GM19324 (cell line): ENCODE results near the gene SEC24D.
"Not testable (repeated sequence)": the region's sequence is repeated elsewhere in the genome, so short reads cannot be mapped to it uniquely, and the experiment has no call there.

Experiments used
- ATAC-seq: cut with Tn5 transposase; IDR thresholded peaks from one replicate; pipeline ENCODE4 v1.9.1; 2021; ENCODE audit warnings: mild to moderate bottlenecking, moderate library complexity; ENCODE audit not compliant: unreplicated experiment, low FRiP score

SEC24D gene

DNA sequence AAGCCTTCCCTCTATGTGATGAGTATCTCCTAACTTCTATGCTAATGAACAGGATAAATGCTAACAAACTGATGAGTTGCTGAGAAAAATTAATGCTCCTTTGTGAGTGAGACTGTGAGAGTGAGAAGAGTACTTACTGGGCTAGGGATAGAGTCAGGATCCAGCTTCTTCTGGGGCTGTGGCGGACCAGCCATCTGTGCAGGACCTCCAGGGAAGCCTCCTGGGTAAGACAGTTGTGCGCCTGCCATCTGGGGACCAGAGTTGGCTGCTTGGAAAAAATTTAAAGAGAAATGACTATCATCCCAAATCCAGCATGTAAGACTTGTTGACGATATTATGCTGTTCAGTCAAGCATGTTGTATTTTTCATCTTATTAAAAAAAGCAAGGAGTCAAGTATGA is 21.0 kb downstream of the SEC24D start:
- no peak for ATAC-seq

- no peak for ATAC-seq
Measured at GRCh38 chr4:118814058-118814457, 21.9 kb downstream of the SEC24D start.

- ATAC-seq, result no peak
Measured at GRCh38 chr4:118813561-118813960, 22.4 kb downstream of the SEC24D start.

GRCh38 chr4:118811832-118812231 is 24.1 kb downstream of the SEC24D start:
- ATAC-seq, result no peak

DNA sequence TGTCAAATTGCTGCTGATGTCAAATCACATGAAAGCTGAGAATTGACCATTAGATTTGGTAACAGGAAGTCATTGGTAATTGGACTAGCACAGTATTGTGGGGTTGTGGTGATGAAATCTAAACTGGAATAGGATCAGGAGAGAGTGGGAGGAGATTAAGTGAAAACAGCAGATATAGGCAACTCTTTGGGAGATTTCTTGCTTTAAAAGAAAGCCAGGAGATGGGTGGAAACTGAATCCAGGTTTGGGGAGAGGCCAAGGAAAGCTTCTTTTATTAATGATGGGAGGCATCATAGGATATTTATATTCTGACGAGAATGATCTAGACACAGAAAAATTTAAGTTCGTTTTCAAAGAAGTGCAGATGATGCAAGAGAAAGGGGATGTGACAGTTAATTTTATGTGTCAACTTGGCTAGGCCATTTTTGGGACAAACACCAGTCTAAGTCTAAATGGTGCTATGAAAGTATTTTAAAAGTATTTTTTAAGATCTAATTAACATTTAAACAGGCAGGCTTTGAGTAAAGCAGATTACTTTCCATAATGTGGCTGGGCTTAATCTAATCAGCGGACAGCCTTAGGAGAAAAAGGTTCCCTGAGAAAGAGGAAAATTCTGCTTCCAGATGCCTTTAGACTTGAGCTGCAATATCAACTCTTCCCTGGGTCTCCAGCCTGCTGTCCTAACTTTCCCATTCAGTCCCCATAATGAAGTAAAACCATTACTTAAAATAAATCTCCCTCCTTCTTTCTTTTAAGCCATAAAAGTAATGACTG is 24.7 kb downstream of the SEC24D start:
- no peak for ATAC-seq

- ATAC-seq, result no peak
Measured at GRCh38 chr4:118807659-118808058, 28.3 kb downstream of the SEC24D start.

GRCh38 chr4:118803253-118803652 is 32.7 kb downstream of the SEC24D start:
- ATAC-seq, result no peak

DNA sequence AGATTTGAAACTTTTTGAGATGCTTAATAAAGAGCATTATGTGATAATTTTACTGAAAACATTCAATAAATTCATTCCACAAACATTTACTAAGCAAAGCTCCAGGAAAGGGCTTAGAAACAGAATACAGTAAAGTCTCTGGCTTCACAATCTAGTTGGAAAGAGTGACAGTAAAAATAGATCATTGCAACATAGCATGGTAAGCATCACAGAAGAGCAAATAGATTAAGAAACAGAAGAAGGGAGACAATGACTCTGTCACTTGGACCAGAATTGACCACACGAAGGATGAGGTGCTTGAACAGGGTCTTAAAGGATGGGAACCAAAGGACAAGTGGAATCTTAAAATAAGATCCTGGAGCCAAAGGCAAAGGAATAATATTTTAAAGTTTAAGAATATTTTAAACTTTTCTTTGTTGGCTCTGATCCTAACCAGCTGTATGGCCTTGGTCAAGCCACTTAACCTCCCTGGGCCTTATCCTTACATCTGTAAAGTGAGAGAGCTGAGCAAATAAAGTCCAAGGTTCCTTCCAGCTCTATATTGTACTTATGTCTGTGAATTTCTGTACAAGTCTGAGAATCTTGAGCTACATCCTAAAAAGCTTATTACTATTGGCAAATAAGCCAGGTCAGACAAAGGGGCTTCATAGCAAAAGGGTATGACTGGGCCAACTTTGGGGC is 33.9 kb downstream of the SEC24D start:
- ATAC-seq, result no peak

DNA sequence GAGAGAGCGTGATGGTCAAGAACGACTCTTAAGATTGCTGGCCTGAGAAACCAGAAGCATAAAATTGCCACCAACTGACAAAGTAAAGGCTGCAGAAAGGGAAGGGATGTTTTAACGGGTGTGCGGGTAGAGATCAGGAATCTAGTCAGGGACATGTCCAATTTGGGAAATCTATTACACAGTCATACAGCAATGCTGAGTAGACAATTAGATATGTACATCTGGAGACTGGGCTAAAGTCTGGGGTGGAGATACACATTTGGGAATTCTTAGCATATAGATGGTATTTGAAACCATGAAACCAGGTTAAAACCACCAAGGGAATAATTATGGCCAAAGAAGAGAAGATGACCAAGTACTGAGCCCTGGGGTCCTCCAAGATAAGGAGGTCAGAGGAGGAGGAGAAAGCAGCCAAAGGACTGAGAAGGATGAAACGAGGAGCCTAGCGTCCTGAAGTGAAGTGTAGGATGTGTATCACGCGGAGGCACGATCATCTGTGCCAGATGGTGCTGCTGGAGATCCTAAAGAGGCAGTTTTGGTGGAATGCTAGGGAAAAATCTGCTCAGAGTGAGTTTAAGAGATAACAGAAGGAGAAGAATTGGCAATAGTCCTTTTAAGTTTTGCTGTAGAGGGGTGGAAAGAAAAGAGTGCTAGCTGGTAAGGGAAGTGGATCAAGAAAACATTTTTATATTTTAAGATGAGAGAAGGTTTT is 36.5 kb downstream of the SEC24D start:
- no peak for ATAC-seq

DNA sequence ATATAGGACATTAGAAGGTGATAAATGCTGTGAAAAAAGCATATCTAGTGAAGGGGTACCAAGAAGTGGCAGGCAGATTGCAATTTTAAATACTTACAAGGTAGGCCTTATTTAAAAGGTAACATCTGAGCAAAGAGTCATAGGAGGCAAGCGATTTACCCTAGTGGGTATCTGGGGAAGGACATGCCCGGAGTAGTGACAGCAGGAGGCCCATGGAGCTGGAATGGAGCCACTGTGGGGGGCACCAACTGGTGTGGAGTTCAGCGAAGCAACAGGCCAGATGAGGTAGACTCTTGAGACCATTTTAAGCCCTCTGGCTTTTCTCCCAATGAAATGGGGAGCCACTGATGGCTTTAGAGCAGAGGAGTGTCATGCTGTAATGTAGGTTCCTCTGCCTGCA is 37.3 kb downstream of the SEC24D start:
- no peak for ATAC-seq

GRCh38 chr4:118797558-118798142 is 38.3 kb downstream of the SEC24D start:
- ATAC-seq, result no peak

GRCh38 chr4:118791690-118792446 is 44.1 kb downstream of the SEC24D start:
- ATAC-seq, result not testable (repeated sequence)

DNA sequence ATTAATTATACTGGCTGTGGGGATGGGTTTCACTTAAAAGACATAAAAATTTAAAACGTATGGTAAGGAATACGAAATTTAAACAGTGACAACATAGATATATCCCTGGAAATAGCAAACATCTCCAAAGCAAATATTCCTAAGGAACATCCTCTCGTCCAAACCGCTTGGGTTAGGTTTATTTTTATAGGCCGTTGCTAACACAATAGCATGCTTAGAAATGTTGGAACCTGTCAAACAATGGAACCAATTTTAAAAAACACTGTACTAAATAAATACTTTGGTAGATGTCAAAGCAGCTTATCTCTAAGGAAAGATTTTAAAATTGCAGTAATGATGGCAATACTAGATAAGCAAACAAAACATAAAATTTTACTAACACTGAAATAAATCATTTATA is 45.4 kb downstream of the SEC24D start:
- no peak for ATAC-seq

GRCh38 chr4:118788911-118789310 is 47.0 kb downstream of the SEC24D start:
- no peak for ATAC-seq

GRCh38 chr4:118787844-118788380 is 48.0 kb downstream of the SEC24D start:
- no peak for ATAC-seq

GRCh38 chr4:118784776-118785175 is 51.1 kb downstream of the SEC24D start:
- ATAC-seq, result no peak

DNA sequence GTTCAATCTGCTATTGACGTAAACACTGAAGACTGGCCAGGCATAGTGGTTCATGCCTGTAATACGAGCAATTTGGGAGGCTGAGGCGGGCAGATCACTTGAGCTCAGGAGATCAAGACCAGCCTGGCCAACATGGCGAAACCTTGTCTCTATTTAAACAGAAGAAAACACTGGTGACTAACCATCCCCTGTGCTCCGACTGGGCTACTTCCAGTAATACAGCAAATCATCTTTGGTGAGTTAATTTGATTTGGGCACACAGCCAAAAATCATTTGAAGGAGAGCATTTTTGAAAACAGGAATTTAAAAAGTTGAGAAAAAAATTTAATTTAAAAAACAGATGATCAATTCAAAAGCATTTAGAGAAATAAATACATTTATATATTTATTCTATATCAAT is 52.0 kb downstream of the SEC24D start:
- no peak for ATAC-seq

DNA sequence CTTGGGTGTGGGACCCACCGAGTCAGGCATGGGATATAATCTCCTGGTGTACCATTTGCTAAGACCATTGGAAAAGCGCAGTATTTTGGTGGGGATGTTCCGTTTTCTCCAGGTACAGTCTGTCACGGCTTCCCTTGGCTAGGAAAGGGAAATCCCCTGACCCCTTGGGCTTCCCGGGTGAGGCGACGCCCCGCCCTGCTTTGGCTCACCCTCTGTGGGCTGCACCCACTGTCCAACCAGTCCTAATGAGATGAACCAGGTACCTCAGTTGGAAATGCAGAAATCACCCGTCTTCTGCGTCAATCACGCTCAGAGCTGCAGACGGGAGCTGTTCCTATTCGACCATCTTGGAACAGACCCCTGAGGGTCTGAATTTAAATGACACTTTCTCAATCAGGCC is 53.0 kb downstream of the SEC24D start:
- ATAC-seq, result not testable (repeated sequence)

DNA sequence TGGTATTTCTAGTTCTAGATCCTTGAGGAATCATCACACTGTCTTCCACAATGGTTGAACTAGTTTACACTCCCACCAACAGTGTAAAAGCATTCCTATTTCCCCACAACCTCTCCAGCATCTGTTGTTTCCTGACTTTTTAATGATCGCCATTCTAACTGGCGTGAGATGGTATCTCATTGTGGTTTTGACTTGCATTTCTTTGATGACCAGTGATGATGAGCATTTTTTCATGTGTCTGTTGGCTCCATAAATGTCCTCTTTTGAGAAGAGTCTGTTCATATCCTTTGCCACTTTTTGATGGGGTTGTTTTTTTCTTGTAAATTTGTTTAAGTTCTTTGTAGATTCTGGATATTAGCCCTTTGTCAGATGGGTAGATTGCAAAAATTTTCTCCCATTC is 58.3 kb downstream of the SEC24D start:
- ATAC-seq, result not testable (repeated sequence)
